B cell (primary cell): ENCODE measurements around the gene CLRN2. TPM values are rescaled to one million over a fixed set of nuclear protein-coding genes. Genes with fewer than 3 reads are reported as not detected.

Experiments
- ATAC-seq: fragments of 200-7000 bp; cut with Tn5 transposase; one replicate; pipeline ENCODE4 v1.10.0; 2021; ENCODE audit warnings: low read depth, mild to moderate bottlenecking, moderate number of reproducible peaks, moderate library complexity
- CTCF ChIA-PET: fragments of 350-600 bp; sonication (Branson Sonifier 250); formaldehyde crosslinking; loops from one replicate; lab custom pipeline; 2021; ENCODE audit warnings: antibody characterized with exemption, inconsistent platforms; lab: Charles Lee
- POLR2A ChIA-PET: fragments of 350-600 bp; sonication (Branson Sonifier 250); formaldehyde crosslinking; loops from one replicate; lab custom pipeline; 2021; ENCODE audit warnings: antibody characterized with exemption; lab: Charles Lee
- DNase-seq: peaks from one replicate; pipeline ENCODE4 v3.0.0; 2013
- H2AFZ ChIP-seq: 2 replicates; pipeline ENCODE4 v1.6.1; 2012; ENCODE audit warnings: mild to moderate bottlenecking, low read depth, low read length; ENCODE audit not compliant: insufficient read depth, poor library complexity, severe bottlenecking
- H3K27ac ChIP-seq, 2 donors: 1 replicate in 1 of 2; 2 replicates in 1 of 2; pipeline ENCODE4 v1.5.1; 2012 to 2013; ENCODE audit warnings: low read length in 2 of 2, mild to moderate bottlenecking in 2 of 2, moderate library complexity in 1 of 2
- H3K27me3 ChIP-seq, 4 experiments: fragments of 200-600 bp in 1 of 4; sonication (generic) in 1 of 4; replicated peaks in 1 of 4; 1 replicate in 2 of 4; 2 replicates in 2 of 4; pipeline versions ENCODE4 v1.6.1 to v1.7.0; 2013 to 2016; ENCODE audit warnings: low read length in 3 of 4, mild to moderate bottlenecking in 2 of 4, mixed read lengths in 1 of 4, moderate library complexity in 1 of 4; ENCODE audit not compliant: insufficient read depth in 4 of 4, control insufficient read depth in 3 of 4; ENCODE audit errors: control extremely low read depth in 1 of 4
- H3K36me3 ChIP-seq, 2 experiments: replicated peaks in 1 of 2; 1 replicate in 1 of 2; 2 replicates in 1 of 2; pipeline versions ENCODE4 v1.6.1 to v1.7.1; 2013; ENCODE audit warnings: low read length in 1 of 2; ENCODE audit not compliant: insufficient read depth in 2 of 2, control insufficient read depth in 1 of 2; ENCODE audit errors: control extremely low read depth in 1 of 2, extremely low read depth in 1 of 2
- H3K4me1 ChIP-seq, 2 donors: fragments of 200-600 bp in 1 of 2; sonication (generic) in 1 of 2; 1 replicate in 1 of 2; 2 replicates in 1 of 2; pipeline versions ENCODE4 v1.5.1 to v1.6.1; 2013 to 2017; ENCODE audit warnings: low read length in 2 of 2; ENCODE audit not compliant: control insufficient read depth in 2 of 2, insufficient read depth in 2 of 2
- H3K4me2 ChIP-seq: replicated peaks from 2 replicates; pipeline ENCODE3; 2012; ENCODE audit warnings: mild to moderate bottlenecking, low read depth, low read length; ENCODE audit not compliant: poor library complexity, severe bottlenecking
- H3K4me3 ChIP-seq, 5 experiments: fragments of 200-600 bp in 1 of 5; sonication (generic) in 1 of 5; 1 replicate in 3 of 5; 2 replicates in 2 of 5; pipeline versions ENCODE4 v1.5.1 to v1.7.0; 2011 to 2016; ENCODE audit warnings: low read length in 4 of 5, mild to moderate bottlenecking in 4 of 5, low read depth in 2 of 5, control low read depth in 1 of 5, moderate library complexity in 1 of 5; ENCODE audit not compliant: insufficient read depth in 1 of 5; ENCODE audit errors: control extremely low read depth in 1 of 5, extremely low read depth in 1 of 5
- H3K79me2 ChIP-seq: fragments of 200-600 bp; sonication (generic); one replicate; pipeline ENCODE4 v1.6.0; 2016; ENCODE audit warnings: low read length; ENCODE audit not compliant: control insufficient read depth, insufficient read depth
- H3K9ac ChIP-seq: fragments of 200-600 bp; sonication (generic); 2 replicates; pipeline ENCODE4 v1.6.1; 2017; ENCODE audit warnings: mild to moderate bottlenecking, low read length, moderate library complexity
- H3K9me3 ChIP-seq, 3 donors: one replicate each; pipeline versions ENCODE4 v1.6.1 to v1.7.1; 2013; ENCODE audit warnings: low read length in 2 of 3; ENCODE audit not compliant: control insufficient read depth in 2 of 3, insufficient read depth in 1 of 3; ENCODE audit errors: control extremely low read depth in 1 of 3
- H4K20me1 ChIP-seq: 2 replicates; pipeline ENCODE4 v1.6.0; 2012; ENCODE audit warnings: mild to moderate bottlenecking, low read length; ENCODE audit not compliant: insufficient read depth, control insufficient read depth, poor library complexity, severe bottlenecking
- H3K27ac Mint-ChIP-seq: one replicate; pipeline ENCODE4 v1.8.0; 2021; ENCODE audit warnings: mixed read lengths
- H3K27me3 Mint-ChIP-seq: one replicate; pipeline ENCODE4 v1.8.0; 2021; ENCODE audit warnings: mixed read lengths
- H3K4me1 Mint-ChIP-seq: one replicate; pipeline ENCODE4 v1.8.0; 2021; ENCODE audit warnings: mixed read lengths
- H3K4me3 Mint-ChIP-seq: one replicate; pipeline ENCODE4 v1.8.0; 2021; ENCODE audit warnings: mixed read lengths
- H3K9me3 Mint-ChIP-seq: one replicate; pipeline ENCODE4 v1.8.0; 2022; ENCODE audit warnings: mixed read lengths; ENCODE audit not compliant: insufficient read depth
- EZH2 ChIP-seq: IDR thresholded peaks from 2 replicates; pipeline ENCODE4 v1.6.1; 2012; ENCODE audit warnings: borderline replicate concordance, low read depth, mild to moderate bottlenecking, moderate library complexity, low read length; ENCODE audit not compliant: insufficient read depth, poor library complexity, severe bottlenecking
- WGBS: methylation state at CpG from one replicate; pipeline ENCODE4 v1.1.5; 2013; ENCODE audit warnings: missing lambda C conversion rate; ENCODE audit not compliant: insufficient coverage; 5-methylcytosine and 5-hydroxymethylcytosine counted together
- intact Hi-C: fragments of 100-400 bp; cut with micrococcal nuclease; formaldehyde crosslinking; loops from one replicate; pipeline ENCODE4 v1.10.0; 2022
- polyA plus RNA-seq: library from polyadenylated mRNA; depleted of rRNA; stranded (reverse); fragments of >200 nt; gene quantifications from 2 replicates; pipeline ENCODE4 v1.2.3, GENCODE V29; 2012
- total RNA-seq, 2 donors: library from RNA; stranded (reverse); fragments of 120-200 nt in 1 of 2; gene quantifications; 1 replicate in 1 of 2; 2 replicates in 1 of 2; pipeline versions ENCODE4 v1.2.3 to v1.2.4, GENCODE V29; 2013 to 2022
- TF ChIP-seq, protein P1 (sequence below): fragments of 200-600 bp; IDR thresholded peaks from one replicate; pipeline ENCODE4 v1.8.0; 2022; ENCODE audit warnings: antibody characterized with exemption, mild to moderate bottlenecking

CLRN2 gene
- total and polyA plus RNA-seq, 2 donors (not counting 1 experiment from before 2014, with no cell fraction given): not detected

DNA sequence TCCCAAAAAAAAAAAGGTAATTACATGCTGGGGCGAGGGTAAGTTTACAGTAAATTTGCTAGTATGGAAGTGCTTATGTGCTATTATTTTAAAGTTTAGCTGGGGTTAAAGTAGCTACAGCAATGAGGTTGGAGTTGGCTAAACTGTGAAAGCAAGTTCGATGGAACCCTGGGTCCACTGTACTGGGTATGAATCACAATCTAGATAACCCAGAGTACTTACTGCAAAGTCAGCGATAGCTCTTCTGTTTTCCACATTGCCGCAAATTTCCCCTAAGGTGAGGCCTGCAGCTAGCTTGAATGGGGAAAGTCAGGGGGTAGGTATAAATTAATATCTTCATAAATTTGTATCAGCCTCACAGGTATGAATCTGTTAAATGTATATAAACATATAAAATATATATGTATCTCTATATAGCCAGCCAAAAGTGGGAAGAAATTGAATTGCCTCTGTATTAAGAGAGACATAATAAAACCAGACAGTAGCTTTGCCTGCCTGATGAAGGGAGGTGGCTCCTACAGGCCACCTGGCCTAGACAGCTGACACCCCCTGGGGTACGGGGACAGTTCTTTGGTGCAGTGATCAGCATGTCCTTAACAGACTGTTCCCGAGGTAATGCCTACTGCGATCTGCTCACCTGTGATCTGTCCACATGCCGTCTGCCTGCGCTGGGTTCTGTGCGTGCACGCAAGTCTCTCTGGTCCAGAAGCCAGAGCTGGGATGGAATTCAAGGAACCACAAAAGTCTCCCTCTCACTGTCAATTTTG is 30.6 kb downstream of the CLRN2 start:
- Histone ChIP-seq H3K27me3 (no peaks in the 10 kb centered on the region), H3K4me3 (no peak overlapping the region), H3K4me2 (no peak overlapping the region), H3K9ac (no peak overlapping the region), H3K9me3 (no peaks in the 10 kb centered on the region), H3K27ac (no peak overlapping the region), H3K4me1 (no peaks in the 10 kb centered on the region), H3K79me2 (no peaks in the 10 kb centered on the region), H2AFZ (no peak overlapping the region), H4K20me1 (no peaks in the 10 kb centered on the region), H3K36me3 (no peaks in the 10 kb centered on the region)
- 96% methylated on average over 5 of the region's 11 CpGs for WGBS
- no peak overlapping the region for H3K27ac Mint-ChIP-seq
- no peak for ATAC-seq
- H3K9me3 Mint-ChIP-seq: no peaks in the 10 kb centered on the region
- no peaks in the 10 kb centered on the region for H3K4me1 Mint-ChIP-seq
- POLR2A ChIA-PET: no interaction called here
- DNase-seq: no peak
- CTCF ChIA-PET: interaction anchor here (0.6 to 7.6 kb wide), 2 partner anchors 89 to 121 kb away, joined by 3 to 132 read pairs; no protein-coding TSS in a partner anchor
- H3K4me3 Mint-ChIP-seq: no peak overlapping the region
- TF ChIP-seq EZH2: no peak
- TF ChIP-seq, protein P1, sequence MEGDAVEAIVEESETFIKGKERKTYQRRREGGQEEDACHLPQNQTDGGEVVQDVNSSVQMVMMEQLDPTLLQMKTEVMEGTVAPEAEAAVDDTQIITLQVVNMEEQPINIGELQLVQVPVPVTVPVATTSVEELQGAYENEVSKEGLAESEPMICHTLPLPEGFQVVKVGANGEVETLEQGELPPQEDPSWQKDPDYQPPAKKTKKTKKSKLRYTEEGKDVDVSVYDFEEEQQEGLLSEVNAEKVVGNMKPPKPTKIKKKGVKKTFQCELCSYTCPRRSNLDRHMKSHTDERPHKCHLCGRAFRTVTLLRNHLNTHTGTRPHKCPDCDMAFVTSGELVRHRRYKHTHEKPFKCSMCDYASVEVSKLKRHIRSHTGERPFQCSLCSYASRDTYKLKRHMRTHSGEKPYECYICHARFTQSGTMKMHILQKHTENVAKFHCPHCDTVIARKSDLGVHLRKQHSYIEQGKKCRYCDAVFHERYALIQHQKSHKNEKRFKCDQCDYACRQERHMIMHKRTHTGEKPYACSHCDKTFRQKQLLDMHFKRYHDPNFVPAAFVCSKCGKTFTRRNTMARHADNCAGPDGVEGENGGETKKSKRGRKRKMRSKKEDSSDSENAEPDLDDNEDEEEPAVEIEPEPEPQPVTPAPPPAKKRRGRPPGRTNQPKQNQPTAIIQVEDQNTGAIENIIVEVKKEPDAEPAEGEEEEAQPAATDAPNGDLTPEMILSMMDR: no peak
- intact Hi-C loops: loop anchor here (5.0 kb wide), 1 partner anchor 822 kb away; no protein-coding TSS in a partner anchor
- H3K27me3 Mint-ChIP-seq: peaks cover 22% of the 10 kb centered on the region

DNA sequence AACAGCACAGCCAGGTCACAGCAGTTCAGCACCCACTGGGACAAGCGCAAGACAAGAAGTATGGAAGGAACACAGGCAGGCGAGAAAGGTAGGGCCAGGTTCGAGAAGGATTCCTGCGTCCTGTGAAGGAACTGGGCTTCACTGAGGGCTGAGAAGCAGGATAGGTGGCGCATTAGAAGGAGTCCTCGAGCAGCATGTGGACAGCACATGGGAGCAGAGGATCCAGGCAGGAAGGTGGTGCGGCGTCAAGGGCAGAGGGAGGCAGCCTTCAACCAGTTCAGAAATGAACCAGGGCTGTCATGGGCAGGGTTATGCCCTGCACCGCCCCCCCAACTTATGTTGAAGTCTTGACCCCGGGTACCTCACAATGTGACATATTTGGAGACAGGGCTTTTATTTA is 31.3 kb downstream of the CLRN2 start:
- H3K27ac Mint-ChIP-seq: no peak overlapping the region
- Histone ChIP-seq H3K9me3 (no peaks in the 10 kb centered on the region), H3K79me2 (no peaks in the 10 kb centered on the region), H4K20me1 (no peaks in the 10 kb centered on the region), H3K4me1 (no peaks in the 10 kb centered on the region), H3K27ac (no peak overlapping the region), H3K4me2 (no peak overlapping the region), H3K27me3 (no peaks in the 10 kb centered on the region), H3K9ac (no peak overlapping the region), H2AFZ (no peak overlapping the region), H3K4me3 (no peak overlapping the region), H3K36me3 (no peaks in the 10 kb centered on the region)
- ATAC-seq (no peak), DNase-seq (no peak)
- peaks cover 22% of the 10 kb centered on the region for H3K27me3 Mint-ChIP-seq
- 96% methylated on average over 9 of the region's 10 CpGs for WGBS
- no peak overlapping the region for H3K4me3 Mint-ChIP-seq
- POLR2A ChIA-PET: no interaction called here
- intact Hi-C loops: loop anchor here (5.0 kb wide), 1 partner anchor 821 kb away; no protein-coding TSS in a partner anchor
- H3K4me1 Mint-ChIP-seq: no peaks in the 10 kb centered on the region
- no peaks in the 10 kb centered on the region for H3K9me3 Mint-ChIP-seq
- CTCF ChIA-PET: interaction anchor here (7.6 kb wide), 1 partner anchor 89 kb away, joined by 132 read pairs; no protein-coding TSS in a partner anchor
- TF ChIP-seq EZH2: no peak
- TF ChIP-seq, protein P1: no peak
